PC-3 (cell line): ENCODE measurements around the gene PRRT1B.

Source experiments
- CTCF ChIP-seq: fragments of 300-600 bp; sonication (generic); conservative IDR thresholded peaks from 2 replicates; pipeline ENCODE4 v1.5.1; 2017; ENCODE audit warnings: antibody characterized with exemption, low read depth, mild to moderate bottlenecking, low read length
- EZH2 ChIP-seq: fragments of 300-600 bp; sonication (generic); IDR thresholded peaks from one replicate; pipeline ENCODE4 v1.6.1; 2017; ENCODE audit warnings: antibody characterized with exemption, mild to moderate bottlenecking, low read length; ENCODE audit not compliant: unreplicated experiment

GRCh38 chr9:131603711-131604439 is 58.6 kb downstream of the PRRT1B start:
- no peak for TF ChIP-seq CTCF
- TF ChIP-seq EZH2: no peak
